Measurements from ENCODE around the gene ATP7B.

Gene ATP7B

GRCh38 chr13:51978796-51979556 lies 32.3 kb downstream of the ATP7B start:
- Histone ChIP-seq H3K4me3 (ENCODE audit: low read length) (no peak overlapping the region), H3K4me1 (ENCODE audit: control insufficient read depth, insufficient read depth, low read length) (no peaks in the 10 kb centered on the region; the same call in 1 of the 2 replicates), H3K36me3 (ENCODE audit: control insufficient read depth, insufficient read depth, low read length) (no peaks in the 10 kb centered on the region), H3K27me3 (ENCODE audit: control insufficient read depth, insufficient read depth, low read length) (no peaks in the 10 kb centered on the region), H3K27ac (ENCODE audit: low read length) (no peak overlapping the region), H3K9me3 (ENCODE audit: control insufficient read depth, insufficient read depth, low read length) (no peaks in the 10 kb centered on the region)
- no peak for DNase-seq (ENCODE audit: low read depth, low spot score)
- no CpG with 5 or more reads among the region's 5 CpGs for WGBS (ENCODE audit: insufficient coverage, insufficient read length)

DNA sequence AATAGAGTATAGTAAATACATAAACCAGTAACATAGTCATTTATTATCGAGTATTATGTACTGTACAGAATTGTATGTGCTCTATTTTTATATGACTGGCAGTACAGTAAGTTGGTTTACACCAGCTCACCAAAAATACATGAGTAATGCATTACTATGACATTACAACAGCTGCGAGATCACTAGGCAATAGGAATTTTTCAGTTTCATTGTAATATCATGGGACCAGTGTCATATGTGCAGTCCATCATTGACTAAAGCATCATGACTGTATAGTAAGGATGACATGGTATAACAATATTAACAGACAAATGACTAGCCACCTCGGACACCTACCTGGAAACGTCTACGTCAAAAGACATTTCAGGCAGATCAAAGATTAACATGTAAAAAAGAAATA lies 33.6 kb downstream of the ATP7B start:
- H3K9me3 ChIP-seq (ENCODE audit: control insufficient read depth, insufficient read depth, low read length) = no peaks in the 10 kb centered on the region
- H3K36me3 ChIP-seq (ENCODE audit: control insufficient read depth, insufficient read depth, low read length) = no peaks in the 10 kb centered on the region
- H3K27me3 ChIP-seq (ENCODE audit: control insufficient read depth, insufficient read depth, low read length) = no peaks in the 10 kb centered on the region
- H3K27ac ChIP-seq (ENCODE audit: low read length) = no peak overlapping the region
- H3K4me1 ChIP-seq (ENCODE audit: control insufficient read depth, insufficient read depth, low read length) = no peaks in the 10 kb centered on the region; the same call in 1 of the 2 replicates
- DNase-seq (ENCODE audit: low read depth, low spot score) = no peak
- no CpG with 5 or more reads among the region's 5 CpGs for WGBS (ENCODE audit: insufficient coverage, insufficient read length)
- no peak overlapping the region for H3K4me3 ChIP-seq (ENCODE audit: low read length)

GRCh38 chr13:51976890-51977289 lies 34.4 kb downstream of the ATP7B start:
- no peak overlapping the region for H3K27ac ChIP-seq (ENCODE audit: low read length)
- H3K36me3 ChIP-seq (ENCODE audit: control insufficient read depth, insufficient read depth, low read length) = no peaks in the 10 kb centered on the region
- no peaks in the 10 kb centered on the region for H3K27me3 ChIP-seq (ENCODE audit: control insufficient read depth, insufficient read depth, low read length)
- no peaks in the 10 kb centered on the region for H3K9me3 ChIP-seq (ENCODE audit: control insufficient read depth, insufficient read depth, low read length)
- no peak for DNase-seq (ENCODE audit: low read depth, low spot score)
- WGBS (ENCODE audit: insufficient coverage, insufficient read length) = 100% methylated on average over 2 of the region's 5 CpGs
- no peak overlapping the region for H3K4me3 ChIP-seq (ENCODE audit: low read length)
- H3K4me1 ChIP-seq (ENCODE audit: control insufficient read depth, insufficient read depth, low read length) = no peaks in the 10 kb centered on the region; the same call in 1 of the 2 replicates

DNA sequence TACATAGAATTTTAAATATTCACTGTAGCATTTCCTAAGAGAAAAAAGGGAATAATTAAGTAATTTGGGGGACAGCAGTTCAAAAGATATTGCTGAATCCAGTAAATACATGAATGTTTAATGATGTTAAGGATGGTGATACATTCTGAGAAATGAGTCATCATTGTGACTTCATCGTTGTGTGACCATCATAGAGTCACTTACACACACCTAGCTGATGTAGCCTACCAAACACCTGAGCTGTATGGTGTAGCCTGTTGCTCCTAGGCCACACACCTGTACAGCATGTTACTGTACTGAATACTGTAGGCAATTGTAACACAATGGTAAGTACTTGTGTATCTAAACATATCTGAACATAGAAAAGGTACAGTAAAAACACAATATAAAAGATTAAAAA lies 34.8 kb downstream of the ATP7B start:
- H3K9me3 ChIP-seq (ENCODE audit: control insufficient read depth, insufficient read depth, low read length) = no peaks in the 10 kb centered on the region
- DNase-seq (ENCODE audit: low read depth, low spot score) = no peak
- no peak overlapping the region for H3K4me3 ChIP-seq (ENCODE audit: low read length)
- no peaks in the 10 kb centered on the region; the same call in 1 of the 2 replicates for H3K4me1 ChIP-seq (ENCODE audit: control insufficient read depth, insufficient read depth, low read length)
- H3K27me3 ChIP-seq (ENCODE audit: control insufficient read depth, insufficient read depth, low read length) = no peaks in the 10 kb centered on the region
- no CpG with 5 or more reads among the region's 1 CpG for WGBS (ENCODE audit: insufficient coverage, insufficient read length)
- no peaks in the 10 kb centered on the region for H3K36me3 ChIP-seq (ENCODE audit: control insufficient read depth, insufficient read depth, low read length)
- H3K27ac ChIP-seq (ENCODE audit: low read length) = no peak overlapping the region

GRCh38 chr13:51974482-51974881 lies 36.8 kb downstream of the ATP7B start:
- Histone ChIP-seq H3K4me1 (ENCODE audit: control insufficient read depth, insufficient read depth, low read length) (no peaks in the 10 kb centered on the region), H3K4me3 (ENCODE audit: low read length) (no peak overlapping the region), H3K36me3 (ENCODE audit: control insufficient read depth, insufficient read depth, low read length) (no peaks in the 10 kb centered on the region), H3K27me3 (ENCODE audit: control insufficient read depth, insufficient read depth, low read length) (no peaks in the 10 kb centered on the region), H3K27ac (ENCODE audit: low read length) (no peak overlapping the region), H3K9me3 (ENCODE audit: control insufficient read depth, insufficient read depth, low read length) (no peaks in the 10 kb centered on the region)
- no peak for DNase-seq (ENCODE audit: low read depth, low spot score)
- WGBS (ENCODE audit: insufficient coverage, insufficient read length) = no CpG with 5 or more reads among the region's 6 CpGs

DNA sequence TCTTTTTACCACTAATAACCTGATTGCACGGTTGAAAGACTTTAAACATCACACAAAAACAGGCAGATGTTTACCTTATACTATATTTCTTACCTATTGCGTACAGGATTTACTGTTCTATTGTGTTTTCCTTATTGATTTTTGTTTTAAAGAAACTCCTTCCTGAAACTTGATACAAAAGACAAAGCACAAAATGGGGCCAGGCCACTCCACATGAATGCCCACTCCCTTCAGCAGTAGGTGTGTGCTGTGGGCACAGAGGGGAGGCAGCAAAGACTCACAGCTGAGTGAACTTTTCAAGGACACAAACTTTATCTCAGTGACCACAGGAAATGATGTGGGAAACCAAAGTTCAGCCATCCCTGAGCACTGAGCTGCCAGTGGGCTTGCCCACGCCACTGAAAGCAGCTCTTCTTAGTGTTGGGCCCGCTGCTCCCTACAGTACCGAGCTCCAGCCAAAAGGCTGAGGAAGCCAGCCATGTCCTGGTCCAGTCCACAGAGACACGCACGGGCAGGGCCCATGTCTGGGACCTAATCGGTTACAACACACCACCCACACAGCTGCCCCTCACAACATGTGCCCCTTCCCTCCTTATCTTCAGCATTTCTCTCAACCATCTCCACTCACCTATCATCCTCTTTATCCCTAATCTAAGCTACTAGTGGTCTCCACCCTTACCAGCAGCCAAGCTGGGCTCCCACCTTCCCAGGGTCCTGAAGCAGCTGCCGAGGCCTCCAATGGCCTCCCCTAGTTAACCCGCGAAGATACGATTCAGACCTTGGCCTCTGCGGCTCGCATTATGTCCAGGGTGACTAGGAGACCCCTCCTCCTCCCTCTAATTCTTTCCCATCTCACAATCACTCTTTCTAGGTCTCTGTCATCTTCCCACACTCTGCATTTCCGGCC lies 39.5 kb downstream of the ATP7B start:
- no peaks in the 10 kb centered on the region for H3K4me1 ChIP-seq (ENCODE audit: control insufficient read depth, insufficient read depth, low read length)
- DNase-seq (ENCODE audit: low read depth, low spot score) = no peak
- H3K4me3 ChIP-seq (ENCODE audit: low read length) = no peak overlapping the region
- H3K9me3 ChIP-seq (ENCODE audit: control insufficient read depth, insufficient read depth, low read length) = no peaks in the 10 kb centered on the region
- no peaks in the 10 kb centered on the region for H3K36me3 ChIP-seq (ENCODE audit: control insufficient read depth, insufficient read depth, low read length)
- 100% methylated on average over 1 of the region's 15 CpGs for WGBS (ENCODE audit: insufficient coverage, insufficient read length)
- no peak overlapping the region for H3K27ac ChIP-seq (ENCODE audit: low read length)
- no peaks in the 10 kb centered on the region for H3K27me3 ChIP-seq (ENCODE audit: control insufficient read depth, insufficient read depth, low read length)

- Histone ChIP-seq H3K36me3 (ENCODE audit: control insufficient read depth, insufficient read depth, low read length) (no peaks in the 10 kb centered on the region), H3K4me3 (ENCODE audit: low read length) (no peak overlapping the region), H3K9me3 (ENCODE audit: control insufficient read depth, insufficient read depth, low read length) (no peaks in the 10 kb centered on the region), H3K4me1 (ENCODE audit: control insufficient read depth, insufficient read depth, low read length) (no peaks in the 10 kb centered on the region), H3K27me3 (ENCODE audit: control insufficient read depth, insufficient read depth, low read length) (no peaks in the 10 kb centered on the region), H3K27ac (ENCODE audit: low read length) (no peak overlapping the region)
- no peak for DNase-seq (ENCODE audit: low read depth, low spot score)
- no CpG with 5 or more reads among the region's 5 CpGs for WGBS (ENCODE audit: insufficient coverage, insufficient read length)
These were observed 40.9 kb downstream of the ATP7B start for GRCh38 chr13:51970349-51970748.

GRCh38 chr13:51967482-51968446 lies 43.5 kb downstream of the ATP7B start:
- DNase-seq (ENCODE audit: low read depth, low spot score) = no peak

GRCh38 chr13:51966186-51966585 lies 45.1 kb downstream of the ATP7B start:
- no peak for DNase-seq (ENCODE audit: low read depth, low spot score)
- no peaks in the 10 kb centered on the region for H3K4me1 ChIP-seq (ENCODE audit: control insufficient read depth, insufficient read depth, low read length)
- no CpG with 5 or more reads among the region's 10 CpGs for WGBS (ENCODE audit: insufficient coverage, insufficient read length)
- H3K36me3 ChIP-seq (ENCODE audit: control insufficient read depth, insufficient read depth, low read length) = no peaks in the 10 kb centered on the region
- H3K27ac ChIP-seq (ENCODE audit: low read length) = no peak overlapping the region
- H3K27me3 ChIP-seq (ENCODE audit: control insufficient read depth, insufficient read depth, low read length) = no peaks in the 10 kb centered on the region
- no peaks in the 10 kb centered on the region for H3K9me3 ChIP-seq (ENCODE audit: control insufficient read depth, insufficient read depth, low read length)
- H3K4me3 ChIP-seq (ENCODE audit: low read length) = no peak overlapping the region

More at GRCh38 chr13:51967482-51968446, 43.5 kb downstream of the ATP7B start:
- Histone ChIP-seq H3K36me3 (ENCODE audit: control insufficient read depth, insufficient read depth, low read length) (no peaks in the 10 kb centered on the region), H3K27ac (ENCODE audit: low read length) (no peak overlapping the region), H3K4me3 (ENCODE audit: low read length) (no peak overlapping the region), H3K9me3 (ENCODE audit: control insufficient read depth, insufficient read depth, low read length) (no peaks in the 10 kb centered on the region), H3K4me1 (ENCODE audit: control insufficient read depth, insufficient read depth, low read length) (no peaks in the 10 kb centered on the region), H3K27me3 (ENCODE audit: control insufficient read depth, insufficient read depth, low read length) (no peaks in the 10 kb centered on the region)
- WGBS (ENCODE audit: insufficient coverage, insufficient read length) = no CpG with 5 or more reads among the region's 8 CpGs
